ENCODE results near the gene UBXN11. TPM values are rescaled to one million over a fixed set of nuclear protein-coding genes. Genes with fewer than 3 reads are reported as not detected.

The UBXN11 gene
- polyA plus RNA-seq, 1 experiment: 6.1 TPM

DNA sequence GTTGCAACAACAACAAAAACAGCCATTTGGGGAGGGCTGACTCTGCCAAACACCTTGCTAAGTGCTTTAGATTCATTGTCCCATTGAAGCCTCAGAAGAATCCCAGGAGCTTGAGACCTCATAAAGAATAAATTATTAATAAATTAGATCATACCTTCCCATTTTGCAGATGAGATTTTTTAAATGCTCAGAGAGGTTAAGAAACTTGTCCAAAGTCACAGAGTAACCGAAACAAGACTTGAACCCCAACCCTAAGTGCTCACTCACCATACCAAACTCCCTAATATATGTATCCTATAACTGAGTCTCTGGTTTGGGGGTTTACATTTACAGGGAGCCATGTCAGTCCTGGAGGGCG lies 43.9 kb upstream of the UBXN11 start:
- DNase-seq (ENCODE audit: low read depth, low spot score): no peak
- ChIA-PET POLR2A (interaction anchor here (0.6 kb wide), 1 partner anchor 23 kb away, joined by 6 read pairs; no protein-coding TSS in a partner anchor), CTCF (interaction anchor here (0.7 kb wide), 1 partner anchor 67 kb away, joined by 3 read pairs; no protein-coding TSS in a partner anchor)
- peaks cover 9% of the 10 kb centered on the region for H3K27me3 ChIP-seq (ENCODE audit: control insufficient read depth, insufficient read depth, low read length)
- TF ChIP-seq, protein P1, sequence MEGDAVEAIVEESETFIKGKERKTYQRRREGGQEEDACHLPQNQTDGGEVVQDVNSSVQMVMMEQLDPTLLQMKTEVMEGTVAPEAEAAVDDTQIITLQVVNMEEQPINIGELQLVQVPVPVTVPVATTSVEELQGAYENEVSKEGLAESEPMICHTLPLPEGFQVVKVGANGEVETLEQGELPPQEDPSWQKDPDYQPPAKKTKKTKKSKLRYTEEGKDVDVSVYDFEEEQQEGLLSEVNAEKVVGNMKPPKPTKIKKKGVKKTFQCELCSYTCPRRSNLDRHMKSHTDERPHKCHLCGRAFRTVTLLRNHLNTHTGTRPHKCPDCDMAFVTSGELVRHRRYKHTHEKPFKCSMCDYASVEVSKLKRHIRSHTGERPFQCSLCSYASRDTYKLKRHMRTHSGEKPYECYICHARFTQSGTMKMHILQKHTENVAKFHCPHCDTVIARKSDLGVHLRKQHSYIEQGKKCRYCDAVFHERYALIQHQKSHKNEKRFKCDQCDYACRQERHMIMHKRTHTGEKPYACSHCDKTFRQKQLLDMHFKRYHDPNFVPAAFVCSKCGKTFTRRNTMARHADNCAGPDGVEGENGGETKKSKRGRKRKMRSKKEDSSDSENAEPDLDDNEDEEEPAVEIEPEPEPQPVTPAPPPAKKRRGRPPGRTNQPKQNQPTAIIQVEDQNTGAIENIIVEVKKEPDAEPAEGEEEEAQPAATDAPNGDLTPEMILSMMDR (IDR thresholded peaks at IDR 0.05; ENCODE audit: low read depth, low read length): no peak
- no peak overlapping the region for H3K27ac ChIP-seq (ENCODE audit: low read depth, low read length)
- H3K9me3 ChIP-seq (ENCODE audit: control insufficient read depth, insufficient read depth, low read length): no peaks in the 10 kb centered on the region
- H3K4me3 ChIP-seq (ENCODE audit: low read depth, low read length): no peak overlapping the region

DNA sequence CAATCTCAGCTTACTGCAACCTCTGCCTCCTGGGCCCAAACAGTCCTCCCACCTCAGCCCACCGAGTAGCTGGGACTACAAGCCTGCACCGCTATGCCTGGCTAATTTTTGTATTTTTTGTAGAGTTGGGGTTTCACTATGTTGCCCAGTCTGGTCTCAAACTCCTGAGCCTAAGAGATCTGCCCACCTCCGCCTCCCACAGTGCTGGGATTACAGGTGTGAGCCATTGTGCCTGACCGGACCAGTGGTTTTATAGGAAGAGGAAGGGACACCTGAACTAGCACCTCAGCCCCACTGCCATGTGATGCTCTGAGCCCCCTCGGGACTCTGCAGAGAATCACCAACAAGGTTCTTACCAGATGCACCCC lies 43.4 kb upstream of the UBXN11 start:
- ChIA-PET CTCF (interaction anchor here (0.5 to 1.2 kb wide), 3 partner anchors 15 to 186 kb away, joined by 3 to 6 read pairs (median 6); no protein-coding TSS in a partner anchor), POLR2A (interaction anchor here (0.6 kb wide), 1 partner anchor 24 kb away, joined by 6 read pairs; no protein-coding TSS in a partner anchor)

DNA sequence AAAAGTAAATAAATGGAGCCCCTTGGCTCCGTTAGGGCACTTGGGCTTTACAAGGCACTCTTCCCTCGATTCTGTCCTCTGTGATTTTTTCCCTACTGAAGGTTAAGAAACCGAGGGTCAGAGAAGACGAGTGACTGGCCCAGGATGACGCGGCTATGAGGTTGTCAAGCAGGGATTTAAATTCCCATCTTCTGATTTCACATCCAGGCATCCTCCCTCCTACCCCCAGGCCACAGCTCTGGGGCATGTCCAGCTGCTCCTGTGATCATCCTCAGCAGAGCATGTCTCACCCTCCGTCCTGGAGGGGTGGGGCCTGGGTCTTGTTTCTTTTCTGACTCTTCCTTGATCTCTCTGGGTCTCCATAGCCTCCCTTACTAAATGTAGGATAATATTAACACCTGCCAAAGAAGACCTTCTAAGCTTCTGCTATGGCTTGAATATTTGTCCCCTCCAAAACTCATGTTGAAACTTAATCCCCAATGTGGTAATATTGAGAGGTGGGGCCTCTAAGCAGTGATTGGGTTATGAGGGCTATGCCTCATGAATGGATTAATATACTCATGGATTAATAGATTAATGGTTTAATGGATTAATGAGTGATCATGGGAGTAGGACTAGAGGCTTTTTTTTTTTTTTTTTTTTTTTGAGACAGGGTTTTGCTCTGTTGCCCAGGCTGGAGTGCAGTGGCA lies 42.9 kb upstream of the UBXN11 start:
- Histone ChIP-seq H3K4me3 (ENCODE audit: low read depth, low read length) (no peak overlapping the region), H3K27me3 (ENCODE audit: control insufficient read depth, insufficient read depth, low read length) (peaks cover 5% of the 10 kb centered on the region), H3K9me3 (ENCODE audit: control insufficient read depth, insufficient read depth, low read length) (no peaks in the 10 kb centered on the region), H3K27ac (ENCODE audit: low read depth, low read length) (no peak overlapping the region)
- ChIA-PET POLR2A (interaction anchor here (0.6 kb wide), 1 partner anchor 24 kb away, joined by 6 read pairs; no protein-coding TSS in a partner anchor), CTCF (interaction anchor here (0.5 to 1.2 kb wide), 2 partner anchors 15 to 186 kb away, joined by 6 read pairs; no protein-coding TSS in a partner anchor)
- peak; percentile 24 for DNase-seq (ENCODE audit: low read depth, low spot score)
- TF ChIP-seq, protein P1 (IDR thresholded peaks at IDR 0.05; ENCODE audit: low read depth, low read length): no peak

More for the DNA sequence above, 43.4 kb upstream of the UBXN11 start:
- Histone ChIP-seq H3K4me3 (ENCODE audit: low read depth, low read length) (no peak overlapping the region), H3K27me3 (ENCODE audit: control insufficient read depth, insufficient read depth, low read length) (peaks cover 5% of the 10 kb centered on the region), H3K9me3 (ENCODE audit: control insufficient read depth, insufficient read depth, low read length) (no peaks in the 10 kb centered on the region), H3K27ac (ENCODE audit: low read depth, low read length) (no peak overlapping the region)
- TF ChIP-seq, protein P1 (IDR thresholded peaks at IDR 0.05; ENCODE audit: low read depth, low read length): no peak
- no peak for DNase-seq (ENCODE audit: low read depth, low spot score)

DNA sequence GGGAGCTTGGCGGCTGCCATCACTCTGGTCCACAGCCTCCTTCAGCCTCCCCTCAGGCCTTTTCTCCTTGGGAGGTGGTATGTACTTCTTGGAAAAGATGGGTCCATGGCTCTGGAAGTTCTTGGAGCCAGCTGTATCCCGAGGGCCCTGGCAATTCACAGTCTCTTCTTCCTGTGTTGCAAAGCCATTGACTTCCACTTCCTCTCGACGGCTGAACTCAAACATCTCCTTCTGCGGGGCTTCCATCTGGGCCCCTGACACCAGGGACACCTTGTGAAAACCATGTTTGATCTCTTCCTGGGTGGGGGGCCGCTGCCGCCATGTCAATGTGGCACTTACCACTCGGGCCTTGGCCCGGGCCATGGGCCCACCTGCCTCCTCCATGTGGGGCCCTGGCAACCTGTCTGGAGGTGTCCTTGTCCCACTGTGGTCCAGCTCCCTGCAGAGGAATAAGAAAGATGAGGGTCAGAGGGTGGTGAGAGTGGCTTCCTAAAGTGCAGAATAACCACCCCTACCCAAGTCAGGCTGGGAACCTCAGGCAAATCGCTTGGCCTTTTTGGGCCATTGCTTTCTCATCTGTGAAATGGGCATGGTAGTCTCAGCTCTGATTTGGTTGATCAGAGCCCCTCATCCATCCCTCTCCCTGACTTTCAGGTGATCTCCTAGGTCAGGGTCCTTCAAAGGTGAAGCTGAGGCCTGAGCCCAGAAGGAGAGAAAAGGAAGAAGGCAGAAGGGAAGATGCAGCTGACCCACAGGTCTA lies 40.0 kb upstream of the UBXN11 start:
- no peak for DNase-seq (ENCODE audit: low read depth, low spot score)
- POLR2A ChIA-PET: interaction anchor here (0.6 kb wide), 1 partner anchor 17 kb away, joined by 4 read pairs; no protein-coding TSS in a partner anchor
- CTCF ChIA-PET: interaction anchor here (0.8 to 1.5 kb wide), 3 partner anchors 18 to 112 kb away, joined by 3 read pairs; partner anchors contain the start of gene CEP85
- no peak overlapping the region for H3K4me3 ChIP-seq (ENCODE audit: low read depth, low read length)
- no peak overlapping the region for H3K27ac ChIP-seq (ENCODE audit: low read depth, low read length)
- TF ChIP-seq, protein P1 (IDR thresholded peaks at IDR 0.05; ENCODE audit: low read depth, low read length): no peak
- no peaks in the 10 kb centered on the region for H3K9me3 ChIP-seq (ENCODE audit: control insufficient read depth, insufficient read depth, low read length)
- peaks cover 7% of the 10 kb centered on the region for H3K27me3 ChIP-seq (ENCODE audit: control insufficient read depth, insufficient read depth, low read length)

Measured in AG04450 (cell line).